Left cardiac atrium (tissue), 4 donors: Measurements from ENCODE around the gene NTM. TPM values are rescaled to one million over a fixed set of nuclear protein-coding genes. Genes with fewer than 3 reads are reported as not detected.

Source experiments
- ATAC-seq, 2 donors: fragments of 200-7000 bp; cut with Tn5 transposase; one replicate each; pipeline ENCODE4 v1.9.1; 2020; ENCODE audit warnings: mild to moderate bottlenecking in 2 of 2, moderate library complexity in 2 of 2
- DNase-seq: peaks from one replicate; pipeline ENCODE4 v3.0.0-alpha.2; 2020
- intact Hi-C, 2 donors: fragments of 100-400 bp; cut with DNase I; formaldehyde crosslinking; loops; one replicate each; pipeline versions ENCODE4 v1.14.1 to v1.15.1; 2022 to 2023
- total RNA-seq, 2 donors: library from RNA; stranded (reverse); fragmentation: NEBNext Ultra II Directional; extraction: Animal tissue kit (Norgen Biotek cat#: 25700); gene quantifications; one replicate each; pipeline ENCODE4 v1.2.1, GENCODE V29; 2021
- donor health status: DM: no; HTN: yes; CAD: no.
- donor health status: DM: no; HTN: yes; CAD: no; lungs with severe emphysema.
- donor health status: DM: yes; HTN: yes; CAD: no.
- donor health status: Dilated cardiomyopathy.

Gene NTM
- total RNA-seq, 2 donors from 2014 or later: 21.5 to 37.4 TPM

DNA sequence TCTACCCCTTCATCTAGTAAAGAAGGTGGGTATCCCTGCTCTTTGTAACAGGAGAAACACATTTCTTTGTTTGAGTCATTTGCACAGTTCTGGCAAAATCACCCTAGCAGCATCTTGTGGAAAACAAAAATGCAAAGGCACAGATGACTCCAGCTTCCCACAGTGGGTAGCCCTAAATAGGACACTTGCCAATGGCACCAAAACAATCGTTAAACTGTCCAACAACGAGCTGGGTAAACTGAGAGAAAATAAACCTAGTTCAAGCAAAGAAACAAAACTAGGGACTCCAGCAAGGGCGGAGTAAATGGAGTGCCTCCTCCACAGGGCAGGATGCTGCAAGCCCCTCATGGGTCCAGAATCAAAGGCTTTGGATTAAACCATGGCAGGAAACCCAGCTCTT, 239.5 kb downstream of the NTM start:
- intact Hi-C loops: no loop called here
- no peak for ATAC-seq
- no peak for DNase-seq

DNA sequence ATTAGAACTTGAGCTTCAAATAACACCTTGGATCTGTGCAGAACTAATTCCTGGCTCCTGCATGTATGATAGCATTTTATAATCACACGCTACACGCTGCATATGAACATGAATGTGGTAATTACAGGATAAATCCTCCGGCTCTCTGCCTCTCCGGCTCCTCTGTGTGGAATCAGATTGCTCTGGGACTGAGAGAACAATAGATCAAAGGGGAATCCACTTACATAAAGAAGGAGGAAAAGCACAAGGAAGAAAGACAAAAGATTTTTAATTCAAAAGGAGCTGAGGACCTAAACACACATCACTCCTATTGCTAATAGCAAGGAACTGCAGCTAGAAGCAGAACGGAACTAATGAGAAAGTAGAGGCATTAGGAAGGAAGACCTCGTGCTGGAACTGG, 240.9 kb downstream of the NTM start:
- intact Hi-C loops: no loop called here
- no peak for ATAC-seq
- no peak for DNase-seq

DNA sequence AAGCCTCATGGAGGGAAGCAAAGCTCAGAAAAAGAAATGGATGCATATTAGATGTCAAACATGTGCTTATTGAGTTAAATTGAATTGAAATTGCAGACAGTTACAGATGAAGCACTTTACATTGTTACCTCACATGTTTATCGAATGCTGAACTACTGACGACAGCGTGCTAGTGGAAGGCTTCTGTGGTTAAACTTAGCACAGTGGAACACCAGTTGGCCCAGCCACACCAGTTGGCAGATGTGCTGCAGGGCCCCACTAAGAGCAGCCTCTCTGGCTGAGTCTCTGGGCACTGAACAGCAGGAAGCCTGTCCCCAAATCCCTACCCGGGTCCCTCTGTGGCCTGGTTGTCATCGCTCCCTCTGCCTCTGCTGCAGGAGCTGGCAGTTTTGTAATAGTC, 242.1 kb downstream of the NTM start:
- ATAC-seq: peak; percentile 38 to 54
- intact Hi-C loops: no loop called here

DNA sequence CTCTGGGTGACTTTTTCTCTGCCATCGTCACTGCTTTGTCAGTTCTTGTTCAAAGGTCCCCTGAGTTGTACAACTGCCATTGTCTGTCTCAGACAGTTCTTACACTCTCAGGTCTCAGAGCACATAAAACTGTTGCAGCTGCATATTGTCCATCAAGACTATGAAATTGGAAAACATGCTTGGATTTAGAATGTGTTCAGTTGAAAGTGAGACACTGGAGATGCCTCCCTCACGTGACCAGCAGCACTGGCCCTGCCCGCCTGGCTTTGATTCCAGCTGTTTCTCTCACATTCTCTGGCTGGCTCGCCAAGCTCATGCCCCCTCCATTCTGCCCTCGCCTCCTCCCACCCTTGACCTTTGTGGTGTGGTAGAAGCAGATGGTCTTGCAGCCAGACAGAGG, 244.2 kb downstream of the NTM start:
- no peak for DNase-seq
- intact Hi-C loops: no loop called here
- ATAC-seq: no peak

More for the DNA sequence above, 242.1 kb downstream of the NTM start:
- DNase-seq: no peak

DNA sequence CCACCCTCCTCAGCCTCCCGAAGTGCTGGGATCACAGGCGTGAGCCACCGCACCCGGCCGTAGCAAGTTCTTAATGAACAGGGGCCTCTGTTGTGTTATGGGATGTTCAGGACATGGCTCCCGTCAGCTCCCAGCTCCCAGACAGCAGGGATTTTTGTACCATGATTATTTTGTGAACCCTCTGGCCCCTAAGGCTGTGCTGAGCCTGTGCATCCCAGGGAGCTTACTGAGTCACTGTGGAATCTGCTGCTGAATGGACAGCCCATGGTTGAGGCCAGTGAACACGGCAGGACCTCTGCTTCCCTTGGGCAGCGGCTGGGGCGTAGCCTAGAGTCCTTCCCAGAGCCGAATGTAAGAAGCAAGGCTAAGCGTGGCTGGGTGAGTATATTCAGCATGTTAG, 245.2 kb downstream of the NTM start:
- ATAC-seq (no peak), DNase-seq (no peak)
- intact Hi-C loops: no loop called here

DNA sequence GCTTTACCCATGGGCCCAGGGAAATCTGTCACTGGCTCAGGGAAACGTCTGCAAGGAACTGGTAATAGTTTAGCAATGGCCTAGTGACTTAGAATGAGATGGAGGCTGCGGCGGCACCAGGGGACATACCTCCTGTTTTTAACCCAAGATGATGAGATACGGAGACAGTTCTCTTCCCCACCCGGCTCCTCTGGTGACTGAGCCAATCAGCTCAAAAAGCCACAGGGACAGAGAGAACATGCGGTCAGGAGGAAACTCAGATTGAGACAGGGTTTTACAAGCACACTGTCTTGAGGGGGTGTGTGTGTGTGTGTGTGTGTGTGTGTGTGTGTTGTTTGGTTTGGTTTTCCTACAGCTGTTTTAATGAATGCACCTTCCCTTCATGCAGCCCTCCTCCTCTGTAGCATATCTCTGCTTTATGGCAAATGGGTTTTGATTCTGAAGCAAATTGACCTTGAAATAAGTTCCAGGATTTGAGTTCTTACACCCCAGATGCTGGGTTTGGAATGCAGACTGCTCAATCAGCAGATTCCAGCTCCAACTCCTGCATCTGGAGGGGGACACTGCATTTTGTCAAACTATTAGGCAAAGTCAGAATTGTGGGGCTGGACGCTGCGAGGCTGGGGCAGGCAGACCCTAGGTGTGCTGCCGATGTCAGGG, 246.2 kb downstream of the NTM start:
- ATAC-seq (no peak), DNase-seq (no peak)
- intact Hi-C loops: no loop called here

DNA sequence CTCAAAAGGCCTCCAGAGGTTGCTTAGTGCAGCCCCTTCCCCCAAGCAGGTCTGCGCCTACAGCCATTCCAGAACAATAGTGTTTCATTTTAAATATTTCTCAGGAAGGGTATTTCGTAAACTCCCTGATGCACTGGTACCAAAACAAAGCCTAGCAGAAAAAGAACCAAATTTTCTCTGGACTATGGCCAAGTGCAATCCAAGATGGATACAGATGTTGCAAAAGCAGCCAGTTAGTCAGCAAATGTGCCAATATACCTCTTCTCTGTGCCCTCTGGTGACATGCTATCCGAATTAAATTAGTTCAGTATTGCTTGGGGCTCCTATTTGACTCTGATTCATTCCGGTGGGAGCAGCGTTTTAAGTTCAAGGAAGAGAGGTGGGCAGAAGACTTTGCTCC, 247.8 kb downstream of the NTM start:
- intact Hi-C loops: no loop called here
- ATAC-seq: no peak
- DNase-seq: no peak

DNA sequence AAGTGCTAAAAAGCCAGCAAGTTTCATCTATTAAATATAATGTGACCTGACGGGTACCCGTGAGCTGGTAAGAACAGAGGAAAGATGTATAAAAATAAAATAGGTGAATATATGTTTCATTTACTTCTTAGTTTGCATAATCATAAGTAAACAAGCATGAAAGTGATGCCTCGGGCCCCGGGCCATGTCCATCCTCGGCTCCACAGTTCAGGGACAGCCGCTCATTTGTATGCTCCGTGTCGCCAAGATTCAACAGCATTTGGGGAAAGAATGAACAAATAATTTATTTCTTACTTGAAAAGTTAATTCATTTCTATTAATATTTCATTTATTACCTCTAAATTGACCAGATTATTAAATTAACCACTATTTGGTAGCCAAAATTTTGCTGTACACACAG, 251.8 kb downstream of the NTM start:
- intact Hi-C loops: no loop called here
- no peak for DNase-seq
- ATAC-seq: no peak

DNA sequence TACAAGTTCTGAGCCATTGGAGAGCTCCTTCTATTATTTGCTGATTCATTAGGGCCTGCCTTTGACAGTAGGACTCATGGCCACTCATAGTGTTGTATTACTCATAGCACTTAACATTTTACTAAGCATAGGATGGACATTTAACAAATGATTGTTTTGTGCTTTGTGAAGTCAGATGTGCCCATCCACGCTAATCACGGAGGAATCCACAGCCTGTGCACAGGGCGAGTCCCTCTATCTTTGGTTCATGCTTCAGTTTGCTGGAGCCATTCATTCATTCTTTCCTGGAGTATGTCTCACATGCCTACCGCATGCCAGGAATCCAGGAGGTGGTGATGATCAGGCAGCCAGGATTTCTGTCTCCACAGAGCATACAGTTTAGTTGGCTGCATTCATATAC, 254.1 kb downstream of the NTM start:
- no peak for DNase-seq
- ATAC-seq: no peak
- intact Hi-C loops: no loop called here

DNA sequence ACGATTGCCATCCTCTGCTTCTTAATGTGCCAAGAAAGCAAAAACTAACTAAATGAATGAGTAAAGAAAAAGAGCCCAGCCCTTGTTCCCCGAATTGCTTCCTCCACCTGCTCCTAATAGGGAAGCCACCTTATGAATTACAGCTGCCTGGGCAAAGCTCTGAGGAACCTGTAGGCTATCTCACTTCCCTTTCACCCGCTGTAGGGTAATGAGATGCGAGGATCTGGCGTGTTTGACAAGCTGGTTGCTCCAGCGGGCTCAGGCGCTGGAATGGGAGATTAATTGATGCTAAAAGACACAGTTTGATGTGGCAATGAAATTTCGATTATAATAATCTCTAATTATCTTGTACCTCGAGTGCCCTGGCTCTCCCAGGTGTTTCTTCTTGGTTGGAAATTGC, 256.4 kb downstream of the NTM start:
- ATAC-seq (no peak), DNase-seq (no peak)
- intact Hi-C loops: no loop called here

DNA sequence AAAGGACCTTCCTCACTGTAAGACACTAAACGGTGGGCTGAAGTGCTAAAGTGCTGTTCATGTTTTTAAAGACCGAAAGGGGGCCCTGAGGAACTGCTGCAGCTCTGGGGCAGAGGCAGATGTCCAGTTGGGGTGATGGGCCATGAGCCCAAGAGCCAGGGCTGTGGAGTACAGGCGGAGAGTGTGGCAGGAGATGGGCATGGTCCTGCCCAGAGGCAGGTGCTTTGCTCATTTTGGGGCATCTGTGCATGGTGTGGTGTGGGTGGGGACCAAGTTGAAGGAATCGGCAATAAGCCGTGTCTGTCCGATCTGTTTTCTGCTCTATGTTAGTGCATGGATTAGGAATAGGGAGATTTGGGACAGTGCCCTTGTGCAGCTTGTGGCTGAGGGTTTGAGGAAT, 258.3 kb downstream of the NTM start:
- no peak for ATAC-seq
- intact Hi-C loops: no loop called here
- no peak for DNase-seq

DNA sequence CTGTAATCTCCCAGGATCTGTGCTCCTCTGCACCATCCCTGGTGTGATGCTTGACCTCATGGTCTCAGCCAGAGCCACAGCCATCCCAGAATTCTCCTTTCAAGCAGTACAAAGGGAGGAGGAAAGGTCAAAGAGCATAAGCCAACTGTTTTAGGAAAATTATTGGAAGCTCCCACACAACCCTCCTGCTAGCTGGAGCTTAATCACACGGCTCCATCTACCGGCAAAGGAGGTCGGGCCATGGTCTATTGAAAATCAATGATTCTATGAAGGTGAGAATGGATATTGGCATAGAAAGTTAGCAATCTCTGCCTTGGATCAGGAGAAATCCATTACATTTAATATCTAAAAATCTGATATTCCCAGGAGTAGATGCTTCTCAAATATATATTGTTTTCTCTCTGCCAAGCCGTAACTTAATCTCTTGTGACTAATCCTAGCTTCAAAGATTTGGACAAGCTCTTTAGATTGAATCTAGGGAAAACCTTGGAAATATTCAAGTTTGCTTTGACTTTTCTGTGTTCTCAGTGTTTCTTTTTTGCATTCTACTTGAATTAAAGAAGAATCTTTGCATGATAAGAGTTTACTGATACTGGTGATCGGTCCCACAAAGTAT, 259.6 kb downstream of the NTM start:
- no peak for DNase-seq
- intact Hi-C loops: no loop called here
- ATAC-seq: no peak

DNA sequence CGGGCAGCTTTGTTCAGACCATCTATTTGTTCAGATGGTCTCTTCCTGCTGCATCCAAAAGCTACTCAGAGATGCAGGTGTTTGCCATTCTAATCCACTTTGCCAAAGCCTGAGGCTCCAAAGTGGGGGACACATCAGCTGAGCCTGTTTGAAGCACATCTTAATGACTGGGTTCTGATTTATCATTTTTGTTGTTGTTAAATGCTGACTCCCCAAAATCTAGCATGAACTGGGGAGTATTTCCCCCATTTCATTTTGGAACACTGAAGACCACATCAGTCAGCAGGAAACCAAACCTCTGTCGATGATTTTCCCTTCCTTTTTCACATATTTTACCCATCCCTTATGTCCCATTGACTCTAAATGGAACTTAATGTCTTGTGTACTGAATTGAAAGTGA, 262.6 kb downstream of the NTM start:
- intact Hi-C loops: no loop called here
- DNase-seq (no peak), ATAC-seq (no peak)

DNA sequence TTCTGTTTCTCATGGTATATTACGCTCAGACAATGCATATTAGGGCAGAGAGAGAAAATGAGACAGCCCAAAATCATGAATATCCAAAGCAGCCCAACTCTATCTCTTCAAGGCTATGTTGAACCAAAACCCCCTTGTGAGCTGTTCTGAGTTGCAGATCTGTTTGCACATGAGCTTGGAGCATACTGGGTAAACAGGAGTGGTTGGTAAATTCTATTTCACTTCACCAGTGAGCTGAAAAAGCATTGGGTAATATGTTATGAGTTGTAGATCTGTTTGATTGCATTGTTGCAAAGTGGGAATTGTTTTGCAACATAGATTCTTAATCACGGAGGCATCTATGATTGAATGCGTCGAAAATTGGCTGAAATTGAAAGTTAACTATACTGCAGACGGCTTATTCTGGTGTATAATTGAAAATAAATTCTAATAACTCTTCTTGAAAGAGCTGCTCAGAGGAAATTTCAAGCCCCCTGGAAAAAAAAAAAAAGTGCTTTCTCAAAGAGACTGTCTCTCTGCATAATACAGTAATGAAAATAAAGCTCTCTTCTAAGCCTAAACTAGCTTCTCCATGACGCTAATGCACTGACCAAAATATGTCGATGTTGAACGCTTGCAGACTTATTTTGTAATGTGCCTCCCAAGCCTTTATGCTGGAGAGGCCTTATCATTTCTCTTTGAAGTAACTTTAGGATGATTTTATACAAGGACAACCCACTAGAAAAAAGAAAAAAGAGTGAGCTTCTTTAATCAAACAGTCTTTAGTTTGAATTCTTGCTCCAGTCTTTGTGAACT, 263.7 kb downstream of the NTM start:
- ATAC-seq: no peak

DNA sequence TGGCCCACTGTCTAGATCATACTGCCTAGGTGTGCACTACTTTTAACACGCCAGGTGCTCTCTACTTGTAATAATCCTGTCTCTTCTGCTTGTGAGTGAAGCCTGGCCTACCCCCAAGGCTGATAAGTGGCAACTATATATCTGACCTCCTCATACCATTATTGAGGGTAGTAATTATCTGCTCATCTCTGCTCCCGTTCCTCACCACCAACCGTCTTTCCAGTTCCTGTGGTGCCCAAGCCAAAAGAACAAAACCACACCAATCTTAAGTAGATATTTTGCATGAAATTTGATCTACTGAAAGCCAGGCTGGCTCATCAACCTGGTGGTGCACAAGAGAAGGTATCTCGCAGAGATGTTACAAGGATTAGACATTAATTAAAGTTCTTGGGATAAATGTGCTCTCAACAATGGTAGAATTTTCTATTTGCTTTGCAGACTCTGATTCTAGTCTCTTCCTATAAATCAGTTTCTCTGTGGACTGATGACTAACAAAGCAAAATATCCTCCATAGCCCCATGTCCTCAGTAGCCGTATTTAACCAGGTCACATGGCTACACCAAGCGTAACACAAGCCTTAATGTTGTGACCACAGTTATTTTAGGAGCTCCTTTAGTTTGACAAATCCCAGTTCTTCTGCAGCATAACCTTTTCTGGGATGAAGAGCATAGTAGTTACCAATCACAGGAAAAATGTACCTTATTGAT, 267.2 kb downstream of the NTM start:
- intact Hi-C loops: no loop called here
- no peak for ATAC-seq
- no peak for DNase-seq

More for the DNA sequence above, 263.7 kb downstream of the NTM start:
- DNase-seq: no peak
- intact Hi-C loops: no loop called here

DNA sequence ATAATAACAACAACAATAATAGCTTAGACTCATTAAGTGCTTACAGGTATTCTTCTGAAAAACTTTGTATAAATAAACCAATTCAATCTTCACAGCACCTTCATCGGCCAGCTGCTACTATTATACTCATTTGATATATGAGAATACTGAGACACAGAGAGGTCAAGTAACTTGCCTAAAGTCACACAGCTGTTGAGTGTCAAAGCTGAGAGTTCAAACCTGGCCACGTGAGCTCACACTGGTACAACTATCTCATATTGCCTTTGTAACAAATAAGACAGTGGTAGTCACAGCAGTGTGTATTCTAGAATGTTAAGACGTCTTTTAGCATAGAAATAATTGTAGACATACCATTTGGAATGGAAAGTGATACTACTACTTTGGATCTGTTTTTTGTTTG, 268.5 kb downstream of the NTM start:
- ATAC-seq (no peak), DNase-seq (no peak)
- intact Hi-C loops: no loop called here

DNA sequence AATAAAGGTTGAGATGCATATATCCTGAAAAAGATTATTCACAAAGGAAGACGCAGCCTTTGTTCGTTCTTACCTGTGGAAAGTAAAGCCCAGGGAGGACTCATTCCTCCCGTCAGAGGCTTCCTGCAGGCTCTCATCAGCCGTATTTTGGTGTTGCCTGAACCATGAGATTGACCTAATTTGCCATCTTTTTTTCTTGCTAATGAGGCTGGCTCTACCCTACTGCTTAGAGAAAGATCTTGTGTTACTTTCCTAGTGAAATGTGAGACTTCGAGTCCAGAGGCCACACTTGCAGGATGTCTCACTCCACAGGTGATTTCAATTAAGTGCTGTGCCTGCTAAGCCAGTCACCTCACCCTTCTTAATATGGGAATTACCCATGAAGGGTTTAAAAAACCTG, 269.9 kb downstream of the NTM start:
- intact Hi-C loops: no loop called here
- DNase-seq: no peak

DNA sequence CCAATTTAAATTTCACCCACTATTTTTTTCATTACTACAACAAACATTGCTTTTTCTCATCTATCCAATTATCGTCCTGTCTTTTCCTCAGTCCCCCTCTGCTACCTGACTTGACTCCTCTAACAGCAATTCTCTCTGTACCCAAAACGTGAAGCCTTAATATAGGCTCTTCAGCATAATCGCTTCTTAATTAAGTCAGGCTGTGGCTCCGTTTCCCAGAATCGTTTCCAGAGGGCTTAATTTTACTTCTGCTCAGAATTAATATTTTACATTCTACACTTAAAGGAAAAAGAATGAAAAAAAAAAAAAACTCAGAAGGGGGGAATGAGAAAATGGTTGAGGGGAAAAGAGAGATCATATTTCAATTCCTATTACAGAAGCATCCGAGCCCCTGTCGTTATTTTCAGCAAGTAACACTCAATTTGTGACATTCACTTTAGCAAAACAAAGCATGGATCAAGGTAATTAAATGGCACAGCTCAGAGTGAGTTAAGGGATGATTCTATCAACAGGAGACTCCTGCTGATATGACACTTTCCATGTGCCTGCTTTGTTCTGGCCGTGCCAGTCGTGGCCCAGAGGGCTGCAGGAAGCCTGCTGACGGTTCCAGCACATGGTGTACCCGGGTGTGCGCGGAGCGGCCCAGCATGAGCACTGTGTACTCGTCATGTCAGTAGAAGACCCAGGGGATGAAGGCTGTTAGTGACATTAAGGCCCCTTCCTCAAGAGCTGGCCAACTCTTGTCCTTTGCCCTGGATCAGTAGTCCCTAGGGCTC, 272.5 kb downstream of the NTM start:
- DNase-seq (no peak), ATAC-seq (no peak)
- intact Hi-C loops: no loop called here

More for the DNA sequence above, 269.9 kb downstream of the NTM start:
- ATAC-seq: no peak

DNA sequence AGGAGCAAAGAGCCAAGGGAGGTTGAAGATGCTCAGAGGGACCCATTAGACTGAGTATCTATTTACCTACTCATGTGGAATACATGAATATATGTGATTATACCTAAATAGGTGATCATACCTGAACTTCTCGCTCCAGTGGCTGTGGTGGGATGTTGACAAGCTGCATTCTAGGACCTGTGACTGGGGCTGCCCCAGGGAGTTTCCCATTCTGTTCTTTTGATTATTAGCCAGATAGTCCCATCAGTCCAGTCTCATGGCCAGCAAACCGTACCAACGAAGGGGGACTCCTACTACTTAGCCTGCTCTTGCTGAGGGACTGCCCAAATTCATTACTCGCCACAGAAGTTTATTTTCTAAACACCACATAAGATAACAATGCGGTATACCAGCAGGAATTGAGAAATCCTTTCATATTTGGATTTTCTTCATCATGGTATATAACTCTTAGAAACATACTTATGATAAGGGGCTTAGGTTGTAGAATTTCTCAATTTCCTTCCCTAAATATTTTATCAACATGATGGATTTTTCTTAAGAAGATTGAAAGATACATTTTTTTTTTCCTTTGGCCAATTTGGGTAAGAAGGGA, 273.9 kb downstream of the NTM start:
- DNase-seq (no peak), ATAC-seq (no peak)
- intact Hi-C loops: no loop called here
